H1 (cell line): Measurements from ENCODE around the gene ZFYVE27. TPM values are rescaled to one million over a fixed set of nuclear protein-coding genes. Genes with fewer than 3 reads are reported as not detected.

Source experiments
- BRCA1 ChIP-seq: IDR thresholded peaks from 2 replicates; pipeline ENCODE4 v1.6.1; 2012; ENCODE audit warnings: low read depth, low read length, improper control_type of control experiment
- CBX8 ChIP-seq: fragments of 300-800, 300-1000 bp; sonication (generic); IDR thresholded peaks from 2 replicates; pipeline ENCODE4 v1.7.1; 2016; ENCODE audit warnings: low read depth, low read length, borderline replicate concordance
- EZH2 ChIP-seq: fragments of 200-600 bp; sonication (generic); IDR thresholded peaks from 2 replicates; pipeline ENCODE4 v1.7.1; 2012; ENCODE audit warnings: low read depth, mild to moderate bottlenecking, moderate library complexity, low read length, inconsistent platforms; ENCODE audit not compliant: severe bottlenecking
- HDAC6 ChIP-seq: IDR thresholded peaks from one replicate; pipeline ENCODE4 v1.7.1; 2012; ENCODE audit warnings: low read depth, mild to moderate bottlenecking, inconsistent platforms, low read length, moderate library complexity
- NANOG ChIP-seq: IDR thresholded peaks from 2 replicates; pipeline ENCODE4 v1.6.1; 2011; ENCODE audit warnings: low read length, low read depth, mild to moderate bottlenecking, inconsistent platforms; ENCODE audit not compliant: insufficient read depth, poor library complexity, severe bottlenecking
- PHF8 ChIP-seq: fragments of 200-600 bp; sonication (generic); conservative IDR thresholded peaks from 2 replicates; pipeline ENCODE4 v1.7.1; 2012; ENCODE audit warnings: low read depth, mild to moderate bottlenecking, inconsistent platforms, low read length, moderate library complexity
- polyA plus RNA-seq, 7 experiments: library from polyadenylated mRNA; depleted of rRNA in 3 of 7; stranded (reverse) in 5 of 7; unstranded in 2 of 7; fragments of >200 nt in 5 of 7; fragments of 200-250 nt in 2 of 7; gene quantifications; 1 replicate in 5 of 7; 2 replicates in 1 of 7; 4 replicates in 1 of 7; pipeline versions ENCODE4 v1.2.1 to v1.2.3, GENCODE V29; 2011 to 2013; ENCODE audit warnings: missing spikeins in 2 of 7, mixed read lengths in 2 of 7
- total RNA-seq: library from RNA; stranded (reverse); fragmentation: NEBNext Ultra II Directional; extraction: Animal tissue kit (Norgen Biotek cat#: 25700); gene quantifications from 2 replicates; pipeline ENCODE4 v1.2.1, GENCODE V29; 2021

Gene ZFYVE27
- total and polyA plus RNA-seq, 2 of the 8 experiments (the other 6 are each of a cell fraction or from before 2014, with no cell fraction given): 16.6 to 19.8 TPM

DNA sequence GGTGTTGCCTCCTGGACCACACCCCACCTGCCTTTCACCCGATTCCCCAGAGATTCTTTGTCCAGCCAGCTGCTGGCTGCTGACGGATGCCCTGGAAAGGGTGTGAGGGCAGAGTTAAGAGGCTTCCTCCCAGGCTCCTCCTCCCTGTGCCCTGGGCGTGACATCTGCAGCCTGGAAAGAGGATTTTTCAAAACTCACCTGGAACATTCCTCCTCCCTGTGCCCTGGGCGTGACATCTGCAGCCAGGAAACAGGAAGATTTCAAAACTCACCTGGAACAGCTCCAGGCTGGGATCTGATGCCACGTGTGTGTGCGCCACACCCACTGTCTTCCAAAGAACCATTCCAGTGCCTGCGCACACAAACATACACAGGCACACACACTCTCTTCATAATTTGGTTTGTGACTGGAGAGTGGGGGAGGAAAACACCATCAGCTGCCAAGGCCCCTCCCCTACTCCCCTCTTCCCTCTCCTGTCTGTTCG is 18.2 kb upstream of the ZFYVE27 start (continued):
- TF ChIP-seq HDAC6 (no peak), CBX8 (no peak), PHF8 (no peak), BRCA1 (no peak), NANOG (no peak), EZH2 (no peak)
